HL-60 (cell line): ENCODE measurements around the gene BCAR1.

Experiments used
- CTCF ChIP-seq: IDR thresholded peaks from one replicate; pipeline ENCODE4 v1.5.1; 2011; ENCODE audit warnings: low read length, control low read depth, inconsistent platforms; ENCODE audit not compliant: insufficient read depth
- POLR2AphosphoS5 ChIP-seq: IDR thresholded peaks from 2 replicates; pipeline ENCODE4 v1.6.1; 2012; ENCODE audit warnings: low read depth
- REST ChIP-seq: IDR thresholded peaks from 2 replicates; pipeline ENCODE4 v1.6.1; 2012; ENCODE audit warnings: low read depth; ENCODE audit not compliant: insufficient replicate concordance
- SPI1 ChIP-seq: IDR thresholded peaks from 2 replicates; pipeline ENCODE4 v1.6.1; 2012; ENCODE audit warnings: low read depth, mild to moderate bottlenecking, borderline replicate concordance

- TF ChIP-seq CTCF (no peak), REST (no peak), POLR2AphosphoS5 (no peak), SPI1 (no peak)
These were observed 20.1 kb upstream of the BCAR1 start for GRCh38 chr16:75271441-75272096.
